GM18870 (cell line): Measurements from ENCODE around the gene FOXK2.

ENCODE experiments used
- ATAC-seq: cut with Tn5 transposase; IDR thresholded peaks from one replicate; pipeline ENCODE4 v1.9.1; 2021; ENCODE audit warnings: moderate library complexity; ENCODE audit not compliant: unreplicated experiment

Gene FOXK2

DNA sequence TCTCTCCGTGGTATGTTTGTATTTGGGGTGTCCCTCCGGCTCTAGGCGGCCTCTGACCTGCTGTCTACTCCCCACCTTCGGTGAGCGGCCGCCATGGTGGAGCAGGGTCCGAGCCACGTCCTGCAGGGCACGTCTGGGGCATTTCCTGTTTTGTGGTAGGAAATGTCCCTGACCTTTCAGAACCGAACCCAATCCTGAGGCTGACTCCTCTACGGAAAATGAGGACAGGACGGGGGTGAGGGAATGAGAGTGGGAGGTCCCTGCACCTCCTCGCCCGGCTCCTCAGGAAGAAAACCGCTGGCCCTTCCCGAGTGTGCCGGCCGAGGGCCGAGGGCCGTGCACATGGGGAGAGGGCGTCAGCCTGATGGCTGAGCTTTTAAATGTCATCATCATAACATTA lies 83.0 kb downstream of the FOXK2 start:
- ATAC-seq = no peak

- ATAC-seq = no peak
Measured at GRCh38 chr17:82602986-82603710, 83.6 kb downstream of the FOXK2 start.

- no peak for ATAC-seq
Measured at GRCh38 chr17:82603981-82604448, 84.5 kb downstream of the FOXK2 start.

DNA sequence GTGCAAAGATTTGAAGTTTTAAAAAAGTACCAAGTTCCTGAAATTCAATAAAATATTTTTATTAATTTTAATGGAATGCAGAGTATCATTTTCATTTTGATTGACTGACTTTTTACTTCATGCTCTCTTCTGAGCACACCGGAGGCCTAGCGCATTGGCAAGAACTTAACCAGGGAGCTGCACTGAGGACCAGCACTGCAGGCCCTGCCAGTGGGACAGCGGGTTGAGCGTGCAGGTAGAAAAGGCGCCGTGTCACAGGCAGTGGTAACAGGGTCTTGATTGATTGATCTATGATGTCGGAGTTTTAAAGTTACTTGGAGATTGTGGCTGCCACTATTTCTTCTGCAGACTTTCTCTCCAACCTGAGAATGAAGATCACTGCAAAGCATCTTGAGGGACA lies 85.0 kb downstream of the FOXK2 start:
- no peak for ATAC-seq

- no peak for ATAC-seq
Measured at GRCh38 chr17:82605939-82606600, 86.5 kb downstream of the FOXK2 start.

DNA sequence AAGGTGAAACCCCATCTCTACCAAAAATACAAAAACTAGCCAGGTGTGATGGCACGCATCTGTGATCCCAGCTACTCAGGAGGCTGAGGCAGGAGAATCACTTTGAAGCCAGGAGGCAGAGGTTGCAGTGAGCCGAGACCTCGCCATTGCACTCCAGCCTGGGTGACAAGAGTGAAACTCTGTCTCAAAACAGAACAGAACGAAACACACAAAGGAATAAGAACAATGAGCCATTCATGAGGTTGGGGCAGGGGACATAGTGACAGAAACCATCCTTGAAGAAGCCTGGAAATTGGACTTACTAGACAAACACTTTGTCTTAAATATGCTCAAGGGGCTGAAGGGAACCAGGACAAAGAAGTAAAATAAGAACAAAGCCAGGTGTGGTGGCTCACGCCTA lies 89.3 kb downstream of the FOXK2 start:
- no peak for ATAC-seq

GRCh38 chr17:82609655-82610054 lies 90.1 kb downstream of the FOXK2 start:
- ATAC-seq = no peak

DNA sequence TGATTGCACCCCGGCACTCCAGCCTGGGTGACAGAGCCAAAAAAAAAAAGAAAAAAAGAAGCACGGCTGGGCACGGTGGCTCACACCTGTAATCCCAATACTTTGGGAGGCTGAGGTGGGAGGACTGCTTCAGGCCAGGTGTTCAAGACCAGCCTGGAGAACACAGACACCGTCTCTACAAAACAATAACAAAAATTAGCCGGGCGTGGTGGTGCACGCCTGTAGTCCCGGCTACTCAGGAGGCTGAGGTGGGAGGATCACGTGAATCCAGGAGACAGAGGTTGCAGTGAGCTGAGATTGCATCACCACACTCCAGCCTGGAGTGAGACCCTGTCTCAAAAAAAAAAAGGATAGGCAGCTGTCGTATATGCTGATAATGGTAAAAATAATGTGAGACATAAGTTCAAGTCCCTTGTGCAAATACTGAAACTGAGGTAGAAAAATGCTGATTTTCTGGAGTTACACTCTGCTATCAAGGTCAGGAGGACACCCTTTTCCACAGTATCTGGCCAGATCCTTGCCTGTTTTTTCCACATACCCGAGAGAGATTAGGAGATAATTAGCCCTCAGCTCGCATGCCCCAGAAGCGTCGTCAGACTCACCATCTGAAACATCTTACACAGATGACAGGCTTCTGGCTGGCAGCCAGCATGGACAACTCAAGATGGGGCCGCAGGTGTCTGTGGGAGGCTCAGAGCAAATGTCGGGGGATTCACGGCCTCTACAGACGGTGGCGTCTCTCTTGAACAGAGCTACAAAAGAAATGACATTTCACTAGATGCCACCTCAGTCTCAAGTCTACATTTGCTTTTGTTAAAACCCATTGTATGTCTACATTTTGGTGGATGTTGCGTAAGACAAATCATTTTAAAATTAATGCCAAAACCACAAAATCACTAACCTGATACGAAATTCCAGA lies 91.9 kb downstream of the FOXK2 start:
- no peak for ATAC-seq

DNA sequence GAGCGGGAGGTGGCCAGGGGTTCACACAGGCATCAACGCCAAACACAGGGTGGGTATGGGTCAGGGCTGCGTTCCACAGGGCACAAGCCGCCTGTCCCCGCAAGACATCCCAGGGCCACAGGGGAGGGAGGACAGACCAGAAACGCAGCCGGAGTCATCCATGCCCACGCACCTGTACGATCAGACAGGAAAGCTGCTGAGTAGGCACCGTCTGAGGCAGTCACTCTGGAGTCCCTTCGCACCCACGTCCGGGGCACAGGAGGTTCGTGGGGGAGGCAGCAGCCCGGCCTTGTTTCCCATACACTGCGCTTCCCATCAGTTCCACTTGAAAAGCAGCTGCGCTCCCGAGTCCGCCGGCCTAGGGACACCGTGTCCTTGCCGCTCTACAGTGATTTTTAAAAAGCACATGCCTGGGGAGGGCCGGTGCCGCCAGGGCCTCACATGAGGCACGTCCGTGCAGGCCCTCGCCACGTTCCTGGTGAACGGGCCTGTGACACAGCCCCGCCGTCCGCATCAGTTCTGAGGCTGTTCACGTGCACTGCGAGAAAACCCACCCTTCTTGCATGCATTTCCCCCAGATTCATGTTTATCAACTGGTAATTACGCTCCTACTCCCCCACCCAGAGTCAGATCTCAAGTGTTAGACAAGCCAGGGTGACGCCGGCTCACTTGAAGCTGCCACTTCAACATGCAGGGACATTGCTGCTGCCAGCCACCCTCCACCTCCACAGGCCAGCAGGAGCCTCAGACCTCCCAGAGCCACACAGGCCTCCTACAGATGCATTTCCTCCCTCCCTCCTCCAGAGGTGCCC lies 94.0 kb downstream of the FOXK2 start:
- no peak for ATAC-seq

GRCh38 chr17:82614095-82614631 lies 94.6 kb downstream of the FOXK2 start:
- no peak for ATAC-seq

- no peak for ATAC-seq
Measured at GRCh38 chr17:82615084-82616020, 95.8 kb downstream of the FOXK2 start.

GRCh38 chr17:82616021-82616711 lies 96.6 kb downstream of the FOXK2 start:
- ATAC-seq = no peak

DNA sequence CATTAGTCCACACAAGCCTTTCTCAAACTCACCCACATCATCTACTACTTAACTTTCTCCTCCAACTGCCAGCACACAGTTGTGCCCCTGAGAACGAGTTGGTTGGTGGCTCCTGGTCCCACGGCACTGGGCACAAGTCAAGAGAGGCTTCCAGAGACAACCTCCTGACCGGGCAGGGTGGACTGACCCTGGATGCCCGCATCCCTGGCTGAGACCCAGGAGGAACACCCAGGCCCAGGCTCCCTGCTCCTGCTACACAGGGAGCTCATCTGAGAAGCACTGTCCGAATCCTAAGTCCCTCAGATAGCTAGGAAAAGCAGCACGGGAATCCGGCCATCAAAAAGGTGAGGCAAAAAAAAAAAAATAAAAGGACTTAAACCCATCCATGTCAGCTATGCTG lies 99.7 kb downstream of the FOXK2 start:
- no peak for ATAC-seq

GRCh38 chr17:82619641-82620040 lies 100.1 kb downstream of the FOXK2 start:
- ATAC-seq = no peak

- no peak for ATAC-seq
Measured at GRCh38 chr17:82623707-82624106, 104.2 kb downstream of the FOXK2 start.

DNA sequence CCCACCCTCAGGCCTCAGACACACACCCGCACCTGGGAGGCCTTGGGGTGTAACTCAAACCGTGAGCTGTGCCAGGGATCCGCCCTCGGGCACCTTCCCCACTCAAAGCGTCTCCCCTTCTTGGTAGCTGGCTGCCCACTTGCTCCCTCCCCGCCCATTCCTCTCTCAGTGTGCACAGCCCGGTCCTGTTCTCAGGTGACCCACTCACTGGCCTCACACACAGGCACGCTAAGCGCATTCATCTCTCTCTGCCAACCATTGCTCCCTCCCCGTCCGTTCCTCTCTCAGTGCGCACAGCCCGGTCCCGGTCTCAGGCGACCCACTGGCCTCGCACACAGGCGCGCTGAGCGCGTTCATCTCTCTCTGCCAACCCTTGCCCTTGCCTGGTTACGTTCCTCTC lies 107.9 kb downstream of the FOXK2 start:
- no peak for ATAC-seq

GRCh38 chr17:82629748-82630147 lies 110.2 kb downstream of the FOXK2 start:
- ATAC-seq = no peak

GRCh38 chr17:82630212-82630611 lies 110.7 kb downstream of the FOXK2 start:
- no peak for ATAC-seq

- ATAC-seq = no peak
Measured at GRCh38 chr17:82631544-82631943, 112.0 kb downstream of the FOXK2 start.
